Esophagus squamous epithelium (tissue), 5 donors: ENCODE measurements around the gene HS2ST1. TPM values are rescaled to one million over a fixed set of nuclear protein-coding genes. Genes with fewer than 3 reads are reported as not detected.

Source experiments
- DNase-seq: peaks from one replicate; lab custom pipeline; 2025; lab: John Stamatoyannopoulos, UW
- H3K27ac ChIP-seq, 4 donors: fragments of 200-600 bp; sonication (generic); one replicate each; pipeline ENCODE4 v1.5.1; 2016 to 2019; ENCODE audit warnings: mild to moderate bottlenecking in 1 of 4
- H3K27me3 ChIP-seq, 4 donors: fragments of 200-600 bp; sonication (generic); 1 replicate in 3 of 4; 2 replicates in 1 of 4; pipeline versions ENCODE4 v1.5.1 to v1.6.0; 2017 to 2021; ENCODE audit warnings: antibody characterized with exemption in 1 of 4
- H3K36me3 ChIP-seq, 3 donors: fragments of 200-600 bp; sonication (generic); one replicate each; pipeline ENCODE4 v1.5.1; 2016 to 2019
- H3K4me1 ChIP-seq, 3 donors: fragments of 200-600 bp; sonication (generic); one replicate each; pipeline ENCODE4 v1.5.1; 2017 to 2019
- H3K4me3 ChIP-seq, 4 donors: fragments of 200-600 bp; sonication (generic); 1 replicate in 3 of 4; 2 replicates in 1 of 4; pipeline ENCODE4 v1.5.1; 2016 to 2019; ENCODE audit warnings: mild to moderate bottlenecking in 2 of 4, moderate library complexity in 1 of 4
- H3K9me3 ChIP-seq, 3 donors: fragments of 200-600 bp; sonication (generic); one replicate each; pipeline ENCODE4 v1.5.1; 2016 to 2019
- CTCF ChIP-seq, 6 experiments: fragments of 450-650 bp in 4 of 6; fragments of 200-600 bp in 2 of 6; sonication (generic) in 2 of 6; IDR thresholded peaks; one replicate each; pipeline ENCODE4 v1.5.1; 2016 to 2019; ENCODE audit warnings: antibody characterized with exemption in 6 of 6, mild to moderate bottlenecking in 4 of 6, moderate library complexity in 4 of 6
- POLR2A ChIP-seq, 4 donors: fragments of 450-650 bp; IDR thresholded peaks; one replicate each; pipeline ENCODE4 v1.6.1; 2017; ENCODE audit warnings: antibody characterized with exemption in 4 of 4, mild to moderate bottlenecking in 4 of 4, moderate library complexity in 3 of 4
- WGBS, 2 donors: methylation state at CpG; one replicate each; pipeline ENCODE4 v1.1.5; 2018; 5-methylcytosine and 5-hydroxymethylcytosine counted together
- intact Hi-C: fragments of 100-400 bp; cut with DNase I; formaldehyde crosslinking; loops from one replicate; pipeline ENCODE4 v1.15.0; 2022
- total RNA-seq, 4 donors: library from RNA; depleted of rRNA; stranded (reverse); fragments of >200 nt; gene quantifications; one replicate each; pipeline ENCODE4 v1.1.0, GENCODE V29; 2016
- donor health status: DM: yes; HTN: yes; CAD: no.

Gene HS2ST1
- total RNA-seq, 4 donors from 2014 or later, result 5.3 to 10.5 (median 9.1) TPM

- Histone ChIP-seq H3K36me3 (no peaks in the 10 kb centered on the region), H3K27me3 (no peaks in the 10 kb centered on the region), H3K4me1 (no peaks in the 10 kb centered on the region), H3K9me3 (no peaks in the 10 kb centered on the region), H3K27ac (no peak overlapping the region), H3K4me3 (no peak overlapping the region)
- intact Hi-C loops, result no loop called here
- no peak for DNase-seq
- TF ChIP-seq CTCF (IDR thresholded peaks at IDR 0.05) (no peak), POLR2A (IDR thresholded peaks at IDR 0.05) (no peak)
These were observed 142.5 kb downstream of the HS2ST1 start for GRCh38 chr1:87056974-87057373.

DNA sequence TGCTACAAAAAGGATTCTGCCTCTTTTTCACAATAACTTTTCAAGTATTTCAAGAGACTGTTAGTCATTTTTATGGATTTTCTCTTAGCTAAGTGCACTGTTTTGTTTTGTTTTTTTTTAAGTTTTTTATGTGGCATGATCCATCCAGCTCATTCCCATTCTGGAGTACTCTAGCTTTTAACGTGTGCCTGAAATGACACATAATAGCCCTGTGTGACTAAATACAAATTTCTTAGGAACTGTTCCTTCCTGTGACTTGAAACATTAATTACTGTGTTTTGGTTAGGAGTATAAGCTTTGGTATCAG is 143.9 kb downstream of the HS2ST1 start:
- Histone ChIP-seq H3K9me3 (no peaks in the 10 kb centered on the region), H3K27me3 (no peaks in the 10 kb centered on the region), H3K4me1 (no peaks in the 10 kb centered on the region), H3K27ac (no peak overlapping the region), H3K36me3 (no peaks in the 10 kb centered on the region), H3K4me3 (peak overlapping the region in 1 of 4 donors; percentile 27)
- no peak for DNase-seq
- intact Hi-C loops, result no loop called here
- TF ChIP-seq POLR2A (IDR thresholded peaks at IDR 0.05) (no peak), CTCF (IDR thresholded peaks at IDR 0.05) (no peak)
- WGBS, 2 donors, result 58 to 67% methylated on average over 1 of the region's 1 CpG

- no peak overlapping the region for H3K27ac ChIP-seq
- intact Hi-C loops, result no loop called here
- TF ChIP-seq POLR2A (IDR thresholded peaks at IDR 0.05) (no peak), CTCF (IDR thresholded peaks at IDR 0.05) (no peak)
- DNase-seq, result no peak
- H3K4me1 ChIP-seq, result no peaks in the 10 kb centered on the region
- H3K4me3 ChIP-seq, result no peak overlapping the region
- H3K36me3 ChIP-seq, result no peaks in the 10 kb centered on the region
- H3K9me3 ChIP-seq, result no peaks in the 10 kb centered on the region
- H3K27me3 ChIP-seq, result no peaks in the 10 kb centered on the region
These were observed 147.3 kb downstream of the HS2ST1 start for GRCh38 chr1:87061742-87062156.

- Histone ChIP-seq H3K27me3 (no peaks in the 10 kb centered on the region), H3K4me1 (no peaks in the 10 kb centered on the region), H3K36me3 (no peaks in the 10 kb centered on the region), H3K4me3 (no peak overlapping the region), H3K9me3 (no peaks in the 10 kb centered on the region), H3K27ac (no peak overlapping the region)
- WGBS, 2 donors, result 89 to 93% methylated on average over 2 of the region's 2 CpGs
- intact Hi-C loops, result no loop called here
- TF ChIP-seq CTCF (IDR thresholded peaks at IDR 0.05) (no peak), POLR2A (IDR thresholded peaks at IDR 0.05) (no peak)
- DNase-seq, result no peak
These were observed 148.3 kb downstream of the HS2ST1 start for GRCh38 chr1:87062687-87063086.

DNA sequence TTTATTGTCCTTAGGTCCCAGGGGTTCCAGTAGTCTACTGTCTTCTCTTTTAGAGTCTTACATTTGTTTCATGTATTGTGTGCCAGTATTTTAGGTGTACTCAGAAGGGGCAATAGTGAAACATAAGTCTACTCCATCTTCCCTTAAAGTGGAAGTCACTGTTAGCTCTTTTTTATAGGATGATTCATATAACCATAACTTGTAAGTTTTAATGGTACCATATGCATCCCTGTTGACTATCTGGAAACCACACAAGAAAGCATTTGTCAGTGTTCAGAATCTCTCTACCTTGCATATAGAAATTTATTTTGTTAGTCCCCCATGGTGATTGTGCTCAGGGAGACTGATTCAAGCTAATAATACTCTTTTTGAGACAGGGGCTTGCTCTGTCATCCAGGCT is 149.9 kb downstream of the HS2ST1 start:
- no peaks in the 10 kb centered on the region for H3K4me1 ChIP-seq
- no peaks in the 10 kb centered on the region for H3K9me3 ChIP-seq
- no peak for DNase-seq
- TF ChIP-seq POLR2A (IDR thresholded peaks at IDR 0.05), result no peak
- TF ChIP-seq CTCF (IDR thresholded peaks at IDR 0.05), result no peak
- no peak overlapping the region for H3K27ac ChIP-seq
- no peak overlapping the region for H3K4me3 ChIP-seq
- intact Hi-C loops, result no loop called here
- H3K36me3 ChIP-seq, result no peaks in the 10 kb centered on the region
- no peaks in the 10 kb centered on the region for H3K27me3 ChIP-seq
